ENCODE data around the gene AAK1.
"Not testable (repeated sequence)": the region's sequence is repeated elsewhere in the genome, so short reads cannot be mapped to it uniquely, and the experiment has no call there.

The AAK1 gene

DNA sequence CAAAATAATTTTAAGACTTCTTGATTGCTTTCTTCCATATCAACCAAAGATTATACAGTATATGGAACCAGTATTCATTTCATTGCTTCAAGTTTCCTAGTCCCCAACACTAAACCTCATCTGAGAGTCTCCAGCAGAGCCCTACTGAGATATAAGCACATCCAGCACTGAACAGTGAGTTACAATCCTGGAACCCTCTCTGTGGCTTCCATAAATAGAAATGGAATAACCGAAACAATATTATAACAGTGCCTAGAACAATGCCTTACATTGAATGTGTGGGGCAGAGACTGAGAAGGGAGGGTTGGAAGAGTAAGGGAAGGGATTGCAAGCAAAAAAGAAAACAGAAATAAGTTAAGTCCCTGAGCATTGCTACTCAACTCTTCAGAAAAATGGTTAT, 18.9 kb downstream of the AAK1 start:
- DNase-seq = no peak

DNA sequence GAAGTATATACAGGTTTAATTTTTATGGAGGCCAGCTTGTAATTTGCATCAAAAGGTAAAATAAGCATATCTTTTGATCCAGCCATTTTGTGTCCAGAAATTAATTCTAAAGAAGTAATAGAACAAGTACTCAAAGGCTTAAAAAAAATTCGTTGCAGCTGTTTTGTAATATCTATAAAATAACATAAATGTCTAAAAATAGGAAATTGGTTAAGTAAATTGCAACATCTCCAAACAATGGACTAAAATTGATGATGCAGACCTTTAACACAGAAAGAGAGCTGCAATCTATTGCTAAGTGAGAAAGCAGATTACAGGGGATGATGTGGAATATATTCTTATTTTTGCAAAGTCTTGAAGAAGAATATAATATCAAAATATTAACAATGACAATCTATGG, 19.4 kb downstream of the AAK1 start:
- no peak for DNase-seq

DNA sequence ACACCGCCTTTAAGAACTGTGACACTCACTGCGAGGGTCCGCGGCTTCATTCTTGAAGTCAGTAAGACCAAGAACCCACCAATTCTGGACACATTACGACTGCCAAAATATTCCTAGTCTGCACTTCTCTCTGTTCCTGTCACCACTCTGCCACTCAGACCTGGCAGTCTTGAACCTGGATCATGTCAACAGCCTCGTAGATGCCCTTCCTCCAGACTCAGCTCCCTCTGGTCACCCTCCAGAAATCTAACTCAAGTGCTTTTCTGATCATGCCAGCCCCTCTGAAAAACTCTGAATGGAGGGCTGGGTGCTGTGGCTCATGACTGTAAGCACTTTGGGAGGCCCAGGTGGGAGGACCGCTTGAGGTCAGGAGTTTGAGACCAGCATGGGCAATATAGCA, 20.3 kb downstream of the AAK1 start:
- no peak for DNase-seq

DNA sequence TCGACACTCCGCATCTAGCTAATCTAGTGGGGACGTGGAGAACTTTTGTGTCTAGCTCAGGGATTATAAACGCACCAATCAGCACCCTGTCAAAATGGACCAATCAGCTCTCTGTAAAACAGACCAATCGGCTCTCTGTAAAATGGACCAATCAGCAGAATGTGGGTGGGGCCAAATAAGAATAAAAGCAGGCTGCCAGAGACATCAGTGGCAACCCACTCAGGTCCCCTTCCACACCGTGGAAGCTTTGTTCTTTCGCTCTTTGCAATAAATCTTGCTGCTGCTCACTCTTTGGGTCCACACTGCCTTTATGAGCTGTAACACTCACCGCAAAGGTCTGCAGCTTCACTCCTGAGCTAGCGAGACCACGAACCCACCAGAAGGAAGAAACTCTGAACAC, 20.7 kb downstream of the AAK1 start:
- DNase-seq = not testable (repeated sequence)

DNA sequence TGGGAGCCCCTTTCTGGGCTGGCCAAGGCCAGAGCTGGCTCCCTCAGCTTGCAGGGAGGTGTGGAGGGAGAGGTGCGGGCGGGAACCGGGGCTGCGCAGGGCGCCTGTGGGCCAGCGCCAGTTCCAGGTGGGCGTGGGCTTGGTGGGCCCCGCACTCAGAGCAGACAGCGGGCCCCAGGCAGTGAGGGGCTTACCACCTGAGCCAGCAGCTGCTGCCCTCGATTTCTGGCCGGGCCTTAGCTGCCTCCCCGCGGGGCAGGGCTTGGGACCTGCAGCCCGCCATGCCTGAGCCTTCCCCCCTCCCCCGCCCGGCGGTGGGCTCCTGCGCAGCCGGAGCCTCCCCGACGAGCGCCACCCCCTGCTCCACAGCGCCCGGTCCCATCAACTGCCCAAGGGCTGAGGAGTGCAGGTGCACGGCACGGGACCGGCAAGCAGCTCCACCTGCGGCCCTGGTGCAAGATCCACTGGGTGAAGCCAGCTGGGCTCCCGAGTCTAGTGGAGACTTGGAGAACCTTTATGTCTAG, 21.5 kb downstream of the AAK1 start:
- not testable (repeated sequence) for DNase-seq

DNA sequence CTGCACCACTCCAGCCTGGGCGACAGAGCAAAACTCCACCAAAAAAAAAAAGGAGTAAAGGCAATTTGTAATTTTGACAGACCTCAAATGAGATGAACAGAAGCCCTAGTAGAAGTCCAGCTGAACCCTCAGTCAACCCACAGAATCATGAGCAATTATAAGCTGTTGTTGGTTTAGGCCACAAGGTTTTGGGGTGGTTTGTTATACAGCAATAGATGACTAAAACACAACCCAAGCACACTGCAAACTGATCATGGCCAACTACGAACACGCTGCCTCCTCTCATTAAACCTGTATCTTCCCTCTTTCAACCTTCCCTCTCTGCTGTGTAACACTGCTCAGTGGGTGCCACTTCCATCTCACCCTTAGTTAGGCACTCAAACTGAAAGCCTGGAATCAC, 22.1 kb downstream of the AAK1 start:
- no peak for DNase-seq

DNA sequence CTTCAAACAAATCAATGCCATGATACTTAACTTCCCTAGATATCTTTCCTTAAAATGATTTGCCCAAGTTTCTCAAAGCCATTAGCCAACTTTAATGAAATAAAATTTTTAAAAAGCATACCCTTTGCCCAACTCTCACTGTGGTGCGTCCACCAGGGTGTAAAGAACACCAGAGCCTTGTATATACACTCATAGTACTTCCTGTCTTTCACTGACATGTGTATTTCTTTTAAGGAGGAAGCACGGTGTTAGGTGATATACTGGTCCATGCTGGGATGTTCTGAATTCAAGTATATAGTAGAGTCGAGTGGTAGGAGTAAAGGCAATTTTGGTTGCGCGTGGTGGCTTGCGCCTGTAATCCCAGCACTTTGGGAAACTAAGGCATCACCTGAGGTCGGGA, 22.7 kb downstream of the AAK1 start:
- DNase-seq = no peak

DNA sequence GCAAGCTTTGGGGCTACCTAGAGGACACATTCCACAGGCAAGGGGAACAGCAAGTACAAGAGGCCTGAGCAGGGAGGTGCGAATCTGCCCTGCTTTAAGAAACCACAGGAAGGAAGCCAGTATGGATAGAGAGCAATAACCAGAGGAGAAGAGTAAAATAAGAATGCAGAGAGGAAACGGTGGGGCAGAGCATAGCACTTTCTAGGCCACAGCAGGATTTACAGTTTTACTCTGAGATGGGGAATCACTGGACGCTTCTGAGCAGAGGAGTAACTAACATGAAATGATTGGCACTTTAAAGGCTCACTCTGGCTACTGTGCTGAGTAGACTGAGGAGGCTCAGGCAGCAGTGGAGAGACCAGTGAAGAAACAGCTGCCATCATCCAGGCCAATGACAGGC, 23.8 kb downstream of the AAK1 start:
- DNase-seq = no peak

DNA sequence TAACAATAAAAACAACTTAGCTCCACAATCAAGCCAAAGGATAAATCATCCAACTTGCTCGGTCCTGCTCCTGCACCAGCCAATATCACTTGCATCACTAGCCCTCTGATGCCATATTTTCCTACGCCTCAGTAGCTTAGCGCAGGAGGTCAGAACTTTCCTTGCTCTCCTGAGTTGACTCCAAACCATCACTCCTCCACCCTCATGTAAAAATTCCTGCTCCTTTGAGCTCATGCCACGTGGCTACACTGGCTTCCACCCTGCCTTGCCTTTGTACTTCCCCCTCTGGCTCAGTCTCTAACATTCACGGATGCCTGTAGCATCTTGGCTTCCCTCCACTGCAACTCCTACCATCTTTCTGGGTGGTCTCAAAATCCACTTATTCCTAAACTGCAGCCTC, 25.2 kb downstream of the AAK1 start:
- DNase-seq = no peak

DNA sequence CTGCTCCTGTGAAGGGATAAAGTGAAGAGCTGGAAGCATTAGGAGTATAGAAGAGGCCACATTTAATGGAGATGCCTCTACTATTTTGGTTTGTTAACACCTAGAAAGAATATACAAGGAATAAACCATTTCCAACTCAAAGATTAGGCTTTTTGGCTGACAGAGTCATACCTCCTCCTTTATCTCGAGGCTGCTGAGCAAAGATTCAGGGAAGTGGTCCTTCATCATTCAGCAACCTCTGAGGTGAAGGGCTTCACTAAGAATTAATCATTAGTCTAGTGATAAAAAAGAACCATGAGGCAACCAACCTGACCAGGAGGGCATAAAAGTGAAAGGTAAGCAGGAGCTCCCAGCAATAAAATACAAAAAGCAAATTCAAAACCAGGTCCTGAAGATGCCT, 25.8 kb downstream of the AAK1 start:
- DNase-seq = no peak

DNA sequence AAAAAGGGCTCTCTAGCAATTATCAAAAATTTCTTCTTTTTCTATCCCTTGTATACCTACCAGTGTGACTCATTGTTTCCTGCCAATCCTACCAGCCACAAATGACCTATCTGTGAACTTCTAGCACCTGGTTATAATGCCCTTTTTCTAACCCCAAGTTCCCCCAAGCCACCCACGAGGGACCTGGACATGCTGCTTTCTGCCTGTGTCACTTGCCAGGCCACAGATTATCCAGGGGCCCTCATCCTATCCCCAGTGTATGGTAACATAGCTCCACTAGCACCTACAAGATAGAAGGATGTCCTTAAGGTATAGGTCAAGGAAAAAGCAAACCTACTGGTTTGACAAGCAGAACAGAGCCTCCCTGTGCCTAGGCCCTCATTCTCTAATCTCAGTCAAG, 26.8 kb downstream of the AAK1 start:
- no peak for DNase-seq

DNA sequence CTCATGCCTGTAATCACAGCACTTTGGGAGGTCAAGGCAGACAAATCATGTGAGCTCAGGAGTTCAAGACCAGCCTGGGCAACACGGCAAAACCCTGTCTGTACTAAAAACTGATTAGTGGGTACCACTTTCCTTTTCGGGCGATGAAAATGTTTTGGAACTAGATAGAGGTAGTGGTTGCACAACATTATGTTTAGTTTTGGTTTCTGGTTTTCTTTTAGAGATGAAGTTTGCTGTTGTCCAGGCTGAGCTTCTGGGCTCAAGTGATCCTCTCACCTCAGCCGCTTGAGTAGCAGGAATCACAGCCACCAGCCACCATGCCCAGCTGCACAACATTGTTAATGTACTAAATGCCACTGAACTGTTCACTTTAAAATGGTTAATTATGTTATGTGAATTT, 27.6 kb downstream of the AAK1 start:
- no peak for DNase-seq

DNA sequence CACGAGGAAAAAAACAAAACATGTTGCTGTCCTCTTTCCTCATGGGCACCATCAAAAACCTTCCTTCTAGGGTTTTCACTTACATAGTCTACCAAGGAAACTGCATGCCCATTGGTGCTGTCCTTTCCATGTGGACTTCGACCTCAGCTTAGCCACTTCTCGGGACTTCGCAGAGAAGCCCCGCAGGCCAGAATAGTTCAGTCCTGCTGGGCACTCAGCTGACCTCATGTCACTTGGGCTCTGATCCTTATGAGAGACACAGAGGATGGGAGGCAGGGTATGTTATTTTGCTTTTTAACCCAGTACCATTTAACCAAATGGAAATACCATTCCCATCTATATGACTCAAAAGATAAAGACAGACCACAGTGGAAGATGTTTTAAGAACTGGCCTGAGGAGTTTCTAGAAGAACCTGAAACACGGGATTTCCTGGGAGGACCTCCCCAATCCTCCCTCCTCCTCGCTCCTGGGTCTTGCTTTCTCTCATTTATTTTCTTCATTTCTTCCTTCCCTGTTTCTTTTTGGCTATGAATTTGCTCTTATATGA, 28.4 kb downstream of the AAK1 start:
- no peak for DNase-seq

DNA sequence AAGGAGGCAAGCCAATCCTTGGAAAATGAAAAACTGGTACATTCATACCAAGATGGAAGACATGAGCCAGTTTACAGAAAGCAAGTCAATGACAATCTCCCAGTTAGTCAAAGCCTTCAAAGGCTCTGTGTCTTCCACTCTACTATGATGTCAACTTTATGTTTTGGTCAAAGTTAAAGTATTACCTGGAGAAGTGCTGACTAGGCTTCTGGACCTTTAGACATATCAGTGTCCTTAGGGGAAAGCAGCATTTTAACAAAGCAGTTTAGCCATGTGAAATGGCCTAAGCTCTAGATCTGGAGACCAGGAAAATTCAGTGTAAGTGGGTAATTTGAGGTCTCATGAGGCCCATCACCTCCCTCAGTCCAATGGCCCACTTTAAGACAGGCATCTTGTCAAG, 30.8 kb downstream of the AAK1 start:
- no peak for DNase-seq

DNA sequence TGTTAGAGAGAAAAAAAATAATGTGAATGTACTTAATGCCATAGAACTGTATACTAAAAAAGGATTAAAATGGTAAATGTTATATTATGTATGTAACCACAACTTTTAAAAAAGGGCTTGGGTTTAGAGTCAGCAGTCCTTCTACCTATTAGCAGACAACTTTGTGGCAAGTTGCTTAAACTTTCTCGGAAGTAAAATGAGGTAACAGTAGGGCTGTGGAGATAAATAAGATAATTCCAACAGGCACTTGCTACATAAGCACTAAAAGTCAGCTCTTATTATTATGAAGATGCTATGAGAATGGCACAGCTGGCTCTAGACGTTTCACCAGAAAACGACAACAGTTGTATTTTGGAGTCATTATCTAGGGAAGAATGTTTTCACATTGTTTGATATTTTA, 31.3 kb downstream of the AAK1 start:
- DNase-seq = no peak

DNA sequence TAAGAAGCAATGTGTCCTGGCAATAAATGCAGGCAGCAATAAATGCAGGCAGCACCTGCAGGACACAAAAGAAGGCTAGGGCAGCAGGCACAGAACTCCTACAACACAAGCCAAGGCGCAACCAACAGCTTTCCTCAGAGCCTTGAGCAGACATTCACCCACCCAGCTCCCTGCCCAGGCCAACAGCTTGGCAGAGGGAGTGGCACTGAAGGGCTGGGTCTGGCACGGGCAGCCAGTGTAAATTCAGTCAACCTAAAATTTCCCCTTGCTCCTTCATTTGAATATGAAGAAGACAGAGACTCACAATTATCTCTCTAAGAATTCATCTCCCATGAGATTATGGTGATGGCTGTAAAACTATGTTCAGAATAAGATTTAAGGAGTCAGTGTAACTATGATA, 35.4 kb downstream of the AAK1 start:
- no peak for DNase-seq

DNA sequence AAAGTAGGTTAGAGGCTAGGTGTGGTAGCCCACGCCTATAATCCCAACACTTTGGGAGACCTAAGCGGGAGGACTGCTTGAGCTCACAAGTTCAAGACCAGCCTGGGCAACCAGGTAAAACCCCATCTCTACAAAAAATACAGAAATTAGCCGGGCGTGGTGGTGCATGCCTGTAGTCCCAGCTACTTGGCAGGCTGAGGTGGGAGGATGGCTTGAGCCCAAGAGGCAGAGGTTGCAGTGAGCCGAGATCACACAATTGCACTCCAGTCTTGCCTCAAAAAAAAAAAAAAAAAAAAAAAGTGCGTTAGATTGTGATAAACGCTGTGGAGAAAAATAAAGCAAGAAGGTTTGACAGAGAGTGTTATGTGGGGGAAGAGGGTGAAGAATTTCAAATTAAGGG, 36.8 kb downstream of the AAK1 start:
- not testable (repeated sequence) for DNase-seq

DNA sequence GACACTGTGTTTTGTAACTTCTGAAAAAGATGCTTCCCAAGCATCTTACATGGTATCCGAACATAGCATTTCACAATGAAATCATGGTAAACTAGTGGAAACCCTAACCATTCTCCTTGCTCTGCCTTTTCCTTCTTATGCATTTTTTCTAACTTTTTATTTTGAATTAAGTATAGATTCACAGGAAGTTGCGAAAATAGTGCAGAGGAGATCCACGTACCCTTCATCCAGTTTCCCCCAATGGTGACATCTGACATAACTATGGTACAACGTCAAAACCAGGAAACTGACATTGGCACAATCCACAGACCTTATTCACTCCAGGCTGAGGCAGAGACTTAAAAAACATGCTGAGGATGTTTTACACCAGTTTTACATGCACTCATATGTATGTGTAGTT, 38.3 kb downstream of the AAK1 start:
- DNase-seq = no peak

DNA sequence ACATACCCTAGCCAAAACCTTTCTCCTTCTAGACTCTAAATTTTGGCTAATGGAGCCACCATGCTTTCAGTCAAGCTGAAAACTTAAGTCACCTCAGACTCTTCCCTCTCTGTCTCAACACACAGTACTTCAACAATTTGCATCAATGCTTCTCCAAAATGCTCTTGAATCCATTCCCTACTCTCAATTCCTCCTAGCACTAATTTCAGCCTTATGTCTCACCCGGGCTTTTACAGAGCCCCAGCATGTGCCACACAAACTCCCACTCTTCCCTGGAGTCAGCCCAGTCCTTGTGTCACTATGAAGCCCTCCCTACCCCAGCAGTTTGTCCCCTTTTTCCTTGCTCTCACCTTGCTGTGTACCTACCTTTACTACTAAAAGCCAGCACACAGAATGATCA, 38.7 kb downstream of the AAK1 start:
- no peak for DNase-seq

DNA sequence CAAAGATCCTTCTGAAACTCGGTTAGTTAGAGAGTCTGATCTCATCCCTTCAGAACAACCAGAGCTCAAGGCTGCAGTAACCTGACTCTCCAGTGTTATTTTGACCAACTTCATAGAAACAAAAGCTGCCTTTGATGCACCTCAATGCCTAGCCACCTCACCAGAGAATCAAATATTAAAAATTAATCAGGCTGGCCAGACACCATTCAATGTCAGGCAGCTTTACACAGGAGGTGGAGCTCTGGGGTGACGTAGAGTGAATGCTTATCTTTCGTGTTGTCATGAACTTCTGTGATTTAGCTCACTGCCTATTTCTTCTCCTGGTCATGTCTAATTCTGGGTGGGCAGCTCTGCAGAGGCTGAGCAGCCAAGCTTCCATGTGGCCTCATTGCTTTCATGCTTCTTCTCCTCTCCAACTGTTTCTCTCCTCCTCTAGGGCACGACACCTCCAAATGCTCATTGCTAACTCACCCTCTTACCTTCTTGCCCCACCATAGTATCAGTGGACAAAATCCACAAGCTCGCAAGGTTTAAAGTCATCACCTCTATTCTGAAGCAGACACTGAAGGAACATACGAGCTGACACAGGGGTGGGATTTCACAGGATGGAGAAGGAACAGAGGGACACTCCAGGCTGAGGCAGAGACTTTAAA, 39.4 kb downstream of the AAK1 start:
- DNase-seq = no peak

DNA sequence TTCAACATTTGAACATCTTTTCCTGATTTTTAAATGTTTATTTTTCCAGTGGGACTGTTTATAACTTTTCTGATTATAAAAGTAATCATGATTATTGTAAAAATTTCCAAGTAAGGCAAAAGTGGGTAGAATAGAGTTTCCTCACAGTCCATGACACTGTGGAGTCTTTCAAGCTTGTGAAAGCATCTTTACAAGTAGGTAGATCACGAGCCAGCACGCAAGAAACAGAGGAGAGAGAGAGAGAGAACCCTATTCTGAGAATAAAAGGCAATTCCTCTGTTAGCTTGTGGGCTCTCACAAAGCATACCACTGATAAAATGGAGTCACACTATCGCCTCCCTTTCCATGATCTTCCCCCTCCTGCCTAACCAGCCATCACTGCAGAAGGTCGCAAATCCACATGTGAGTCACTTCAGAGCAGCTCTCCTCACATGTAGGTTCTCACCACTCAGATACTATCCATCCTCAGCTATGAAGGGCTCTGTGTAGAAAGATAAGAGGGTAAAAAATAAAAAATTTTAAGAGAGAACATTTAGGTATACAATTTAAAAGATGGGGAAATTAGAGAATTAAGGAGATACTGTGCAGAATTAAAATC, 40.3 kb downstream of the AAK1 start:
- DNase-seq = no peak

DNA sequence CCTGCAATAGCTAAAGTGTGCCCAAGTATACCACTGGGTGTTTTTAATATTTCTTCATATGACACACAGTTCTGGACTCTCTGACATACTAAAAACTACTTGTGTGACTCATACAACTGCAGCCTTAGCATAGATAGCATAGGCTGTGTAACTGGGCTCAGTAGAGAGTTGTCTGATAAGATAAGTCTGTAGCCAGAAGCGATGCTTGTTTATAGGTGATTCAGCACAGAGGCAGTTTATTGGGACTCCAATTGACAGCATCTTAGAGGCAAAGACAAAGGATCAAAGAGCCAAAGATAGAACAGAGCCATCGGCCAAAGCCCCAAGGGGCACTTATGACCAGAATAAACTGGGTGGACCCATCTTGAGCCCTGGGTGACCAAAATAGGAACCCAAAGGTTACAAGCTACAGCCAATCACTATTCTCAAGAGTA, 42.3 kb downstream of the AAK1 start:
- no peak for DNase-seq

DNA sequence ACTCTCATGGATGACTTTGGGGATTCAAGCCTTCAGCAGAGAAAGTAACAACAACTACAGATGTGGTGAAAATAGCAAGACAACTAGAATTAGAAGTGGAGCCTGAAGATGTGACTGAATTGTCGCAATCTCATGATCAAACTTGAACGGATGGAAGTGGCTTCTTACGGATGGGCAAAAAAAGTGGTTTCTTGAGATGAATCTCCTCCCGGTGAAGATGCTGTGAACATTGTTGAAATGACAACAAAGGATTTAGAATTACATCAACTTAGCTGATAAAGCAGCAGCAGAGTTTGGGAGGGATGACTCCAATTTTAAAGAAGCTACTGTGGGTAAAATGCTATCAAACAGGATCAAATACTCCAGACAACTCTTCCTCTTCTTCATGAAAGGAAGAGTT, 43.1 kb downstream of the AAK1 start:
- no peak for DNase-seq

DNA sequence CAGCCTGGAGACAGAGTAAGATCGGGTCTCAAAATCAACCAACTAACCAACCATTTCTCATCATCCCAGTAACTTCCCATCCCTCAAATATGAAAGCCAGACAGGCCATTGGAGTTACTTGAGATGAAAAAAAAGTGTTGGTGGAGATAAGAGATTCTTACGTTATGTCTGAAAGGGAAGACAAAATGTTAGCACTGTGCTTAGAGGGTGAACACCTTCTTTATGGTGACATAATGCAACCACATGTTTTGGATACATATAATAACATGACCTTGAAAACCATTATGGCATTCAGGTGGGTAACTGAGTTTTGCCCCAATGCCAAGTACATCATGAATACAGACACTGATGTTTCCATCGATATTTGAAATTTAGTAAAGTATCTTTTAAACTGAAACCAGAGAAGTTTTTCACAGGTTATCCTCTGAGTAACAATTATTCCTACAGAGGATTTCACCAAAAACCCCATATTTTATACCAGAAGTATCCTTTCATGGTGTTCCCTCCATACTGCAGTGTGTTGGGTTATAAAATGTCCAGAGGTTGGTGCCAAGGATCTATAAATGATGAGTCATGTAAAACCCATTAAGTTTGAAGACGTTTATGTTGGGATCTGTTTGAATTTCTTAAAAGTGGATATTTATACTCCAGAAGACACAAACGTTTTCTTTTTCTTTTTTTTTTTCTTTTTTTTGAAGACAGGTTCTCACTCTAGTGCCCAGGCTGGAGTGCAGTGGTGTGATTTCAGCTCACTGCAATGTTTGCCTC, 45.5 kb downstream of the AAK1 start:
- no peak for DNase-seq
